Nucleus accumbens (tissue), 56 donors: ENCODE measurements around the gene C1orf210.
A peak's percentile ranks its signal among the peaks of the same experiment; 100 is the strongest.

ENCODE experiments used
- DNase-seq, 56 donors: peaks; one replicate each; lab custom pipeline; 2025; lab: John Stamatoyannopoulos, UW

The C1orf210 gene

DNA sequence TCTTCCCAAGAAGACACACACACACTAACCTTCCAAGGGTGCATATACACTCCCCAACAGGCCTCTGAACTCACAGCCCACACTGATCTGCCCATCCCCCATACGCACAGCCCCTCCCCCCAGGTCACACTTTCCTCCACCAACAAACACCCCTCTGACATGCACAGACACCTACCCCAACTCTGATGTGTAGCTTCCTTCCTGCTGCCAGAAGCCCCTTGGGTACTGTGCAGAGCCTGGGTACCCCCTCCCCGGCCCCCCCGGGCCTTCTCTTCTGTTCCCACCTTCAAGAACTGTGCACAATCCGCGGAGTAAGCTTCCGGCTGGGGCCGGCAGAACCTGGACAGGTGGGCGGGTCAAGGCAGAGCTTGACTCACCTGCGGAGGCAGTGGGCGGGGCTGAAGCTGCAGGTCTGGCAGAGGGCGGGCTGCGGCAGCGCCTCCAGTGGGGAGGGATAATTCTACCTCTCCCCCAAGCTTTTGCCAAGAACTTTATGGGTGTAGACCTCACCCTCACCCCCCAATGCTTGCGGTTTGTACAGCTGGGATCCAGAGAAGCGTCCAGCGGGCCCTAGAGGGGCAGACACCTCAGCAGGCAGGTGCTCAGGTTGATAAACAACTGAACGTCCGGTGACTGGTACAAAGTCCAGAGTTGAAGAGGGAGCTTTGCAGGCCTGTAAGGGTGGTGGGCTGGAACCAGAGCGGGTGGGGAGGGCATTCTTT, at the start of gene C1orf210:
C1orf210 (minus strand) TSS at position 313 of the 722 bp plus-strand sequence. CDS start 2,311 bp downstream, outside the sequence.
- DNase-seq = no peak

DNA sequence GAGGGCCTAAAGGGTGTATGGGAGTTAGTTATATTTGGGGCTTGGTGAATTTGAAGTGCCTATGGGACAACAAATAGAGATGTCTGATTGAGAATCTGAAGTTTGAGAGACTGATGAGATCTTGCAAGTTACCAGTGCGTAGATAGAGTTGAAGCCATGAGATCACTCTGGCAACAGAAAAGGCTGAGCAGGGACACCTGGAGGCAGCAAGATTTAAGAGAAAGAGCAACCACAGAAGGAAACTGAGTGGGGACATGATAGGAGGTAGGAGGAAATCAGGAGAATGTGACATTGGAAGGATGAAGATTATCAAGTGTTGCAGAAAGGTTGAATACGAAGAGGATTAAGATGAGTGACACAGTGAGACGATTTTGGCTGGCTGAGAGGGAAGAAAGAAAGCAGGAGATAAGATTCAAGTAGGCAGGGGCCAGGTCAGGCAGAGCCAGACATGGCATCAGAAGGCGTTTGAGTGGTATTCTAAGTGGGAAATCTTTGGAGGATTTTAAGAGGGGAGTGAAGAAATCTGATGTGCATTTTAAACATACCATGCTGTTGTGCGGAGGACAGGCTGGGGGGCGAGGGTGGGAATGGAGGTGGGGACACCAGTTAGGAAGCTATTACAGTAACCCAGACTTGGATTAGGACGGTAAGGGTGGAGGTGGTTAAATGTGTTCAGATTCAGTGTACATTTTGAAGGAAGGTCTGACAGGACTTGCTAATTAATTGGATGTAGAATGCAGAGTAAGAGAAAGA, 49.2 kb upstream of the C1orf210 start:
- DNase-seq = no peak

DNA sequence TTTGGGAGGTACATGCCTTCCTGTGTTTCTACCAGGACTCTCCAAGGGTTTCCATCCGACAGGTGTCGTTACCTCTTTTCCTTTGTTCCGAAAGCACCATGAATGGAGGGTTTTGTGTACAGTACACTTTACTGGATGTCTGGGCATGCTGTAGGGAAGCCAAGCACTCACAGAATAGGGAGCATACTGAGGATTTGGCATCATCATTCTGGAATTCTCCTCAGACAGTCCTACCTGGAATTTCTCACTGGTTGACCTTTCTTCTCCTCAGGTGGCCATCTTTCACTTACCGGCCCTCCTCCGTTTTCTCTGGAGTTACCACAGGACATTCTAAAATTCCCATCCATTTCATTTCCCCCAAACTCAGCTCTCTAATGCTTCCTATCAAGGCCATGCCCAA, 46.3 kb upstream of the C1orf210 start:
- DNase-seq = no peak

DNA sequence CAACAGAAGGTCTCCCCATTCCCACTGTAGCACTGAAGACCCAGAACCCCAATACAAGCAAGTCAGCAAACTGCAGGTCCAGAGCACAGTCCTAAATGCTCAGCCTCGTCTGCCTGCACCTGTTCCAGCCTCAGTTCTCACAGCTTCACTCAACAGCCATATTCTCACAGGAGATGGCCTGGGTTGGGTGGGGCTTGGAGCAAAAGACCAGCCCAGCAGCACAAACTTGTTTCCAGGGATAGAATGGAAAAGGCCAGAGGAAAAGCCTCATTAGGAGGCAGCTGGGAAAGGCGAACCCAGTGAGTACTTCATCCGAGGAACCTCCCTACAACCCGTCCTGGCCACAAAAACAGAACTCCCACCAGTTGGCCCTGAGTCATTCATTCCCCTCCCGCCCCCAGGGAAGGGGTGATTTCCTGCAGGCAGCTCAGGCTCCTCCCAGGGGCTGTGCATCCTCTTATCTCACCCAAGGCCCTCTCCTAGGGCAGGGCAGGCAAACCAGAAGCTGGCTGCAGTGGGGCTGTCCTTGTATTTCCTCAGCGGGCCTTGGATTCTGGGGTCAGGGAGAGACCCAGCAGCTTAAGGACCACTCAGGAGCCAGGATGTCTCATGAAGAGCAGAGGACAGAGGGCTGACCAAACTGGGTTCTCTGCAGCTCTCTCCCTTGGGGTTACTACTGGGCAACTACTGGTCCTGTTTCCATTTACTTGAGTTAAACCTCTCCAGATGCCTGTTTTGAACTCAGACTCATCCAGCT, 44.8 kb upstream of the C1orf210 start:
- no peak for DNase-seq

DNA sequence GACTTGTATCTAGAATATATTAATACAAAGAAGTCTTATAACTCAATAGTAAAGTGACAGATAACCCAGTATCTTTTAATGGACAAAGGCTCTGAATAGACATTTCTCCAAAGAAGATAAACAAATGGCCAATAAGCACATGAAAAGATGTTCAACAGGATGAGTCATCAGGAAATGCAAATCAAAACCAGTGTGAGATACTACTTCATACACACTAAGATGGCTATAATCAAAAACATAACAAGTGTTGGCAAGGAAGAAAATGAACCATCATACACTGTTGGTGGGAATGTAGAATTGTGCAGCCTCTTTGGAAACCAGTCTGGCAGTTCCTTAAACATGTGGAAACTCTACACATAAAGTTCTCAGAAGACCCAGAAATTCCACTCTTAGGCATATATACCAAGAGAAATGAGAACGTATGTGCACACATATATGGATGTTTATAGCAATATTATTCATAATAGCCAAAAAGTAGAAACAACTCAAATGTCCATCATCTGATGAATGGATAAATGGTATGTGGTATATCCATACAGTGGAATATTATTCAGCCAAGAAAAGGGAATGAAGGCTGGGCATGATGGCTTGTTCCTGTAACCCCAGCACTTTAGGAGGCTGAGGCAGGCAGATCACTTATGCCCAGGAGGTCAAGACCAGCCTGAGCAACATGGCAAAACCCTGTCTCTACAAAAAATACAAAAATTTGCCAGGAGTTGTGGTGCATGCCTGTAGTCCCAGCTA, 42.3 kb upstream of the C1orf210 start:
- DNase-seq = no peak

DNA sequence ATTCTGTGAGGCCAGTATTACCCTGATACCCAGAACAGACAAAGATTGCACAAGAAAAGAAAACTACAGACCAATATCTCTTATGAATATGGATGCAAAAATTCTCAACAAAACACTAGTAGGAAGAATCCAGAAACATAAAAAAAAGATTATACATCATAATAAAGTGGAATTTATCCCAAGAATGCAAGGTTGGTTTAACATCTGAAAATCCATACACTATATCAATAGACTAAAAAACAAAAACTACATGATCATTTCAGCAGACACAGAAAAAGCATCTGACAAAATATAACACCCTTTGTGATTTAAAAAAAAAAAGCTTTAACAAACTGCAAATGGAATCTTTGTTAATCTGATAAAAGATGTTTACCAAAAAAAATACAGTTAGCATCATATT, 40.0 kb upstream of the C1orf210 start:
- no peak for DNase-seq

DNA sequence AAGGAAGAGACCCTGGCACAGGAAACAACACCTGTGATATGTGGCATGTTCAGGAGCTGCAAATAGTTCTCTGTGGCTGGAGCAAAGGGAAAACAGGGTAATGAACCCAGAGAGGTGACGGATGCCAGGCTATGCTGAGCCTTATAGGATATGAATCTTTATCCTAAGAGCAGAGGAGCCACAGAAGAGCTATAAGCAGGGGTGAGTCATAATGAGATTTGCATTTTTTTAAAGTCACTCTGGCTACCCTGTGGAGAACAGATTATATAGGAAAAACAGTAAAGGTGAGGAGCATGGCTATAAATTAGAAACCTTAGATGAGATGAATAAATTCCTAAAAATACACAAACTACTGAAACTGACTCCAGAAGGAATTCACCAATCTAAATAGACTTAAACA, 39.4 kb upstream of the C1orf210 start:
- DNase-seq = no peak

DNA sequence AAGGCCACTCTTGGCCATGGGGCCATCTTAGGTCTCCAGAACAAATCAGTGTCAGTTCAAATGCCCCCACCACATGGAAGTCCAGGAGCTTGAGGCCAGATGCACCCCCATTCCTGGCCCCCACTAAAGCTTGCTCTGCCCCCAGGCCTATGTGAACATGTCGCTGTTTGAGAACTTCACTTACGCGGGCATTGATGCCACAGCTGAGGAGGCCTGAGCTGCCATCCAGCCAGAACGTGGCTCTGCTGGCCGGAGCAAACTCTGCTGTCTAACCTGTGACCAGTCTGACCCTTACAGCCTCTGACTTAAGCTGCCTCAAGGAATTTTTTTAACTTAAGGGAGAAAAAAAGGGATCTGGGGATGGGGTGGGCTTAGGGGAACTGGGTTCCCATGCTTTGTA, 37.1 kb upstream of the C1orf210 start:
- DNase-seq = no peak

DNA sequence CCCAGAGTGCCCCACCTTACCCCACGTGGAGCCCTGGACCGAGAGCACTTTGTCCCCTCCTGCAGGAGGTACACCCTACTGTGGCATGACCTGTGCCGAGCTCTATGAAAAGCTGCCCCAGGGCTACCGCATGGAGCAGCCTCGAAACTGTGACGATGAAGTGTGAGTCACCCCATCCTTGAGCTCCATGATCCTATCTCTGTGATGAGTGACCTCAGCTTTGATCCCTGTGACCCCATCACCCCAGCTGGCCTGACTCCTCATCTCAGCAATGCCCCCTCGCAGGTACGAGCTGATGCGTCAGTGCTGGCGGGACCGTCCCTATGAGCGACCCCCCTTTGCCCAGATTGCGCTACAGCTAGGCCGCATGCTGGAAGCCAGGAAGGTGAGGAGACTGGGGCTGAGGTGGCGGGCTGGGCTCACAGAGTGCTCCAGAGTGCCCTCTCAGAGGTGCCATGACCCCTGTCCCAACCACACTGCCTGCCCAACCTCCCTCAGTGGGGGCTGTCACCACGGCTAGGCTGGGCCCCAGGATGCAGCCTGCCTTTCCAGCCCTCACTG, 36.0 kb upstream of the C1orf210 start:
- DNase-seq = no peak

DNA sequence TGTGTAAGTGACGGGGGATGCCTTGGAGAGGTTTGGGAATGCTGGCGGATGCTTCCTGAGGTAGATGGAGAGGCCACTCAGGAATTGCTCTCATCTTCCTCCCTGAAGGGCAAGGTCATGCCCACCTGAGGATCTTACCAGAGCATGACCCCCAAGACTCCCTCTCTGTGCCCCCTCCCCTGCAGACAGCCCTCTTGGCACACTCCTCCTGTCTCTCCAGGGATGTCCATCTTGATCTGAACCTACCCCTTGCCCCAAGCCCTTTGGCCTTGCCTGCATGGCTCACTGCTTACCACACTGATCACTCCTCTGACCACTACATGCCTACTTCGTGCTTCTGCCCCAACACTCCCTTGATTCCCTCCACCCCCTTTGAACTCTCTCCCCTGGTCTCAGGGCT, 34.4 kb upstream of the C1orf210 start:
- DNase-seq = no peak

DNA sequence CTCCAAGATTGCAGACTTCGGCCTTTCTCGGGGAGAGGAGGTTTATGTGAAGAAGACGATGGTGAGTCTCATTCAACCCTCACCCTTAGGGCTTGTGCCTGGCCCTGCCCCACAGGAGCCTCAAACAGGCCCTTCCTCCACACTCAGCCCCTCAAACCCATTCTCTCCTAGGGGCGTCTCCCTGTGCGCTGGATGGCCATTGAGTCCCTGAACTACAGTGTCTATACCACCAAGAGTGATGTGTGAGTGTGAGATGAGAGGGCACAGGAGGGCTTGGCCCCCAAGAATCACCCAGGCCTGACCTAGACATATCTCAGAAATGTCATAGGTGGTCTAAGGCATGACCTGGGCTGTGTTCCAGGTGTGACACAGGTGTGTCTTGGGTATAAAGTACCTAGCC, 33.9 kb upstream of the C1orf210 start:
- no peak for DNase-seq

DNA sequence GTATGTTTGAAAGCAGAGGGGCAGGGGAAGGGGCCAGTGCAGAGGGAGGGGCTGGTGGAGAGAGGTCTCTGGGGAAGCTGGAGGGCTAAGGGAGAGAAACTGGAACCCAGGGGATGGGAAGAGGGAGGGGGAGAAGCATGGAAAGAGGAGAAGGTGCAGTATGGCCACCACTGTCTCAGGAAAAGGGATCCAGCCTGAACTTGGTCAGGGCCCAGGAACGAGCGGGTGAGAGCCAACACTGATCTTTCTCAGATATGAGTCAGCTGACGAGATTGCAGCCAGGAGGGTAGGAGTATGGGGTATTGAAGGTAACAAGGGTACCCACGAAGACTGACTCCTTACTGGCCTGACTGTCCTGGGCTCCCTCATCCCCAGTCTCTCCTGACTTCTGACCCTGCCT, 33.5 kb upstream of the C1orf210 start:
- no peak for DNase-seq

DNA sequence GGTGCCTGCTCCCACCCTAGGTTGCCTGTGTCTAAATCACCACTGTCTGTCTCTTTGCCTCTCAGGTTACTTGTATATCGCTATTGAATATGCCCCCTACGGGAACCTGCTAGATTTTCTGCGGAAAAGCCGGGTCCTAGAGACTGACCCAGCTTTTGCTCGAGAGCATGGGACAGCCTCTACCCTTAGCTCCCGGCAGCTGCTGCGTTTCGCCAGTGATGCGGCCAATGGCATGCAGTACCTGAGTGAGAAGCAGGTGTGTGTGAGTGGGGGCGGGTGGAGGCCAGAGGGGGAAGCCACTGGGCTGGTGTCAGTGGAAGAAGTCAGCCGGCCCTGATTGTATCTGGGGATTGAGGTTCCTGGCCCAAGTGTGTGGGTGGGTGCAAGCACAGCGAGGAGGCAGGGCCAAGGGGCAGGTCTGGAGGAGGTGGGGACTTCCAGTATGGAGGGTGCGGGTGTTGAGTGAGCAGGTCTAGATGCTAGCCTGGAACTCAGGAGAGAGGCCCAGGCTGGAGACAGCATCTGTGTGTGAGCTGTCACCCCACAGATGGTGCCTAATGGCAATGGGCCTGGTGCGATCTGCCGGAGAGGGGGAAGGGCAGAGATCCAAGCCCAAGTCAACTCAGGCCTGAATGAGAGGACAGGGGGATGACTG, 32.6 kb upstream of the C1orf210 start:
- DNase-seq = peak in 47 of 56 donors; percentile 13 to 82 (median 54)

DNA sequence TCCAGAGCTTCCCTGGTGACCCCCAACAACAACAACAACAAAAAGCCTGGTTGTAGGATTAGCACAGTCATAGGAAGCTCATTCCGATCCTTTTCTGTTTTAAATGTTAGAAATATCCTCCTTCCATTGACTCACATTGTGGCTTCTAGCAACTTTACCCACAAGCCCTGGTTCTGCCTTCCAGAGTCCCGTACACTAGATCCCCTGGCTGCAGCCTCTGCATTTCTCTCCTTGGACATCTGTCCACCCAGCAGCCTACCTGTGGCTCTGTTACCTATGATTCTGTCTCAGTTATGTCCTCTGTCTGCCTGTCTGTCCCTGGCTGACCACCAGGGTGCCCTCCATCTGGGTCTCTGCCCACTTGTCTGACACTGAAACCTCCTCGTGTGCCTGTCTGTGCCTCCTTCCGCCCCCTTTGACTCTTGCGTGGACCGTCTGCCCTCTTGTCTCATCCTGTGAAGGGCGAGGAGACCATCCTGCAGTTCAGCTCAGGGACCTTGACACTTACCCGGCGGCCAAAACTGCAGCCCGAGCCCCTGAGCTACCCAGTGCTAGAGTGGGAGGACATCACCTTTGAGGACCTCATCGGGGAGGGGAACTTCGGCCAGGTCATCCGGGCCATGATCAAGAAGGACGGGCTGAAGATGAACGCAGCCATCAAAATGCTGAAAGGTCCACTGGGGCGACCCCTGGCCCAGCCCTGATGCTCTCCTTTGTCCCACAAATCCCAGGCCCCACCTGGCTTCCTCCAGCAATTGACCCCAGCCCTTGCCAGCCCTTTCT, 31.5 kb upstream of the C1orf210 start:
- no peak for DNase-seq

DNA sequence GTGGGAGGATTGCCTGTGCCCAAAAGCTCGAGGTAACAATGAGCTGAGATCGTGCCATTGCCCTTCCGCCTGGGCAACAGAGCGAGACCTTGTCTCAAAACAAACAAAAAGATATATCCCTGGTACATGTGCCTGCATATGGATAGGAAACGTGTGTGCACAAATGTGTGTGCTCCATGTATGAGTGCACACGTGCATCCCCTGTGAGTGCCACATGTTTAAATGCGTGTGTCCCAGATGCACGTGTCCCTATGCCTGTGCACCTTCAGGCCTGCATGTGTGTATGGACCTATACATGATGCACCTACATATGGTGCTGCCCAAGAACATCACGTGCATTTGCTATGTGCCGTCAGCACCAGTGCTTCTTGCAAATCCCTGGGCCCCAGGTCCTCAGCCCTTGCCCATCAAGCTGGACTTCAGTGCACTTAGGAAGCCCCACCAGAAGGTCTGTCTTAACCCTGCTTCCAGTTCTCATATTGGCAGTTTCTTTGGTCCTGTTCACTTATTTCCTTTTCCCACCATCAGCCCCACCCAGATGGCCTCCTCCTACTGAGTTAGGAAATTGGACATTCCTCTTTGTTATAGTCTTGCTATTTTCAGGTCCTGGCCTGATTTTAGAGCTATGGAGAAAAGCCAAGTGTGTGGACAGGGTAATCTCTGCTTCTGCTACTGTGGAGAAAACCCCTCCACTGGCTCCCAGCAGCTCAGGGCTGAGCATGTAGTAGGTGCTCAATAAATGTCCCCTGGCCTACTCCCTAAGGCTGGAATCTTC, 30.8 kb upstream of the C1orf210 start:
- DNase-seq = no peak

DNA sequence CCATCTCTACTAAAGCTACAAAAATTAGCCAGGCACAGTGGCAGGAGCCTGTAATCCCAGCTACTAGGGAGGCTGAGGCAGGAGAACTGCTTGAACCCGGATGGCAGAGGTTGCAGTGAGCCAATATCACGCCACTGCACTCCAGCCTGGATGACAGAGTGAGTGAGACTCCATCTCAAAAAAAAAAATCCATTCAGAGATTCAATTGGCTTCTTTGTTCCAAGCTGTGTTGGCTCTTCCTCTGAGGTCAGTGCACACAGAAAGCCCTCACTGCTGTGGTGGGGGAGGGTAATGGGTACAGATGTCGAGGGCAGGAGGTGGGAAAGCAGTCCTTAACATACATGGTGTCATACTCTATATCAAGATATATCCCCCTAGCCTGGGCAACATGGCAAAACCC, 30.1 kb upstream of the C1orf210 start:
- peak in 36 of 56 donors; percentile 7 to 69 (median 40) for DNase-seq

DNA sequence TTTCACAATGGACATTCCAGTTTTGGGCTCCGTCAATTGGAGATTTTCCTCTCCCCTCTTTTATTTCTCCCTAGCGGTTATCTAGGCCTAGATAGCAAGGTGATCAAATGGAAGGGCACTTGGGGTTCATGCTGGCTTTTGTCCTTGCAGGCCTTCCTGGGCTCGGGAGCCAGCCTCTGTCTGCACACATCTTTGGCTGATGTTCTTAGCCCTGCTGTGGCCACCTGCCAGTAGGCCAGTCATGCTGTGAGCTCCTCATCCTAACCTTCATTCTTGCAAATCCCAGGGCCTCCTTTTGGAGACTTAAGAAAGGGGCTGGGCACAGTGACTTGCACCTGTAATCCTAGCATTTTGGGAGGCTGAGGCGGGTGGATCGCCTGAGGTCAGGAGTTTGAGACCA, 28.9 kb upstream of the C1orf210 start:
- no peak for DNase-seq

DNA sequence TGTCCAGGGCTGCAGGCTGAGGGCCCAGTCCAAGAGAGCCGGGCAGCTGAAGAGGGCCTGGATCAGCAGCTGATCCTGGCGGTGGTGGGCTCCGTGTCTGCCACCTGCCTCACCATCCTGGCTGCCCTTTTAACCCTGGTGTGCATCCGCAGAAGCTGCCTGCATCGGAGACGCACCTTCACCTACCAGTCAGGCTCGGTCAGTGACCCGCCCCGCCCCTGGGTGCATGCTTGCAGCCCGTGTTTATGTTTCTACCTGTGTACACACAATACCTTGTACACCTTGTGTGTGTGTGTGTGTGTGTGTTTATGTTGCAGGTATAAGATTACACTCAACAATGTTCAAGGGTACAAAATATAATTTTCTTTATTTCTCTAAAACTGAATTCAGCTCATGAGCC, 28.4 kb upstream of the C1orf210 start:
- no peak for DNase-seq
